Activated CD4-positive, CD25-positive, alpha-beta regulatory T cell treated with anti-CD3 and anti-CD28 coated beads, Interleukin-2, amount 50 U/mL, for 72 hours (primary cell): ENCODE data around the gene LEKR1.

Experiments
- DNase-seq: peaks from one replicate; pipeline ENCODE4 v3.0.0; 2021

The LEKR1 gene

GRCh38 chr3:157064402-157064801 is 238.2 kb downstream of the LEKR1 start:
- DNase-seq: no peak

GRCh38 chr3:157065201-157065600 is 239.0 kb downstream of the LEKR1 start:
- DNase-seq: no peak

- no peak for DNase-seq
Observed at GRCh38 chr3:157066335-157067098, 240.4 kb downstream of the LEKR1 start.

- DNase-seq: no peak
Observed at GRCh38 chr3:157067114-157067513, 241.0 kb downstream of the LEKR1 start.

GRCh38 chr3:157069406-157069805 is 243.3 kb downstream of the LEKR1 start:
- DNase-seq: no peak

GRCh38 chr3:157069846-157070677 is 243.9 kb downstream of the LEKR1 start:
- DNase-seq: no peak

GRCh38 chr3:157070678-157070999 is 244.5 kb downstream of the LEKR1 start:
- no peak for DNase-seq

GRCh38 chr3:157071744-157072525 is 245.8 kb downstream of the LEKR1 start:
- no peak for DNase-seq

- no peak for DNase-seq
Observed at GRCh38 chr3:157073810-157074209, 247.7 kb downstream of the LEKR1 start.

GRCh38 chr3:157074490-157074889 is 248.3 kb downstream of the LEKR1 start:
- no peak for DNase-seq

- no peak for DNase-seq
Observed at GRCh38 chr3:157074981-157075380, 248.8 kb downstream of the LEKR1 start.

- DNase-seq: no peak
Observed at GRCh38 chr3:157075693-157076420, 249.7 kb downstream of the LEKR1 start.

GRCh38 chr3:157077565-157077991 is 251.4 kb downstream of the LEKR1 start:
- DNase-seq: no peak

- no peak for DNase-seq
Observed at GRCh38 chr3:157078131-157078810, 252.1 kb downstream of the LEKR1 start.

GRCh38 chr3:157078811-157079185 is 252.6 kb downstream of the LEKR1 start:
- DNase-seq: no peak

GRCh38 chr3:157079676-157080369 is 253.7 kb downstream of the LEKR1 start:
- DNase-seq: no peak

GRCh38 chr3:157081626-157082210 is 255.6 kb downstream of the LEKR1 start:
- peak; percentile 89 for DNase-seq

GRCh38 chr3:157082305-157082982 is 256.3 kb downstream of the LEKR1 start:
- DNase-seq: no peak

GRCh38 chr3:157083824-157084223 is 257.7 kb downstream of the LEKR1 start:
- DNase-seq: no peak

- no peak for DNase-seq
Observed at GRCh38 chr3:157086060-157086750, 260.1 kb downstream of the LEKR1 start.
